GM18498 (cell line): Measurements from ENCODE around the gene DNHD1.

ENCODE experiments used
- ATAC-seq: cut with Tn5 transposase; IDR thresholded peaks from one replicate; pipeline ENCODE4 v1.9.1; 2021; ENCODE audit warnings: mild to moderate bottlenecking, moderate library complexity; ENCODE audit not compliant: unreplicated experiment

The DNHD1 gene

GRCh38 chr11:6497069-6497839, at the start of gene DNHD1:
DNHD1 (plus strand) TSS chr11:6497280; CDS start chr11:6498216, 936 bp downstream.
- ATAC-seq = no peak

DNA sequence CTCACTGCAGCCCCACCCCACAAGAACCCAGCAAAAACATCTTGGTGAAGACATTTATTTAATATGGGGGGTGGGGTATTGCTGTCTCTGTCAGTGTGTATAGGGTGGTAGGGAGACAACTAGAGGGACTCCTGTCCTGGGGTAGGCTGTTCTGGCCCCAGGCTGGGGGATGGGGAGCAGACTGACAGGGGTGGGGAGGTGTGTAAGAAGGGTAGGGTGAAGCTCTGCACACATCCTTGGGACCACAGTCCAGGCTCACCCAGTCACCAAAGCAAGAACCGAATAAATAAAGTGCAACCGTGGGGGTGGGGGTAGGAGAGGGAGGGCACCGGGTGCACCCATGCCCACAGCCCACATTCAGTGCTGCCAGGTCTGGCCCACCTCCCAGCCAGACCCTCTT, 48.5 kb upstream of the DNHD1 start:
- ATAC-seq = no peak

DNA sequence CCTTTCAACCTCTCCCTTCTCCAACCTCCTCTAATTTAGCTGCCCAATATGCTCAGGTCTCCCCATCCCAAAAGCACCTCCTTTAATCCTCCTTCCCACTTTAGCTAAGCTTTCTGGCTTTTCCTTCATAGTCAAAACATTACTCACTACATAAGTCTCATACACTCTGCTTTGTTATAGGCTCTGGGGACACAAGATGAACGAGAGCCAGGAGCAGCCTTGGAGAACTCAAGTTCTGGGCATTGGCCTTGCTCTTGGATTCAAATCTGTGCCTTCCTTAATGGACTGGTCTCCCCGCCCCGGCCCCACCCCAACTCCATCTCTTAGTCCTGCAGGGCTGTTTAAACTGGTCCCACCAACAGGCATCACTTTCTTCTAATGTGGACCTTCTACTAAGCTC, 44.9 kb upstream of the DNHD1 start:
- ATAC-seq = no peak

DNA sequence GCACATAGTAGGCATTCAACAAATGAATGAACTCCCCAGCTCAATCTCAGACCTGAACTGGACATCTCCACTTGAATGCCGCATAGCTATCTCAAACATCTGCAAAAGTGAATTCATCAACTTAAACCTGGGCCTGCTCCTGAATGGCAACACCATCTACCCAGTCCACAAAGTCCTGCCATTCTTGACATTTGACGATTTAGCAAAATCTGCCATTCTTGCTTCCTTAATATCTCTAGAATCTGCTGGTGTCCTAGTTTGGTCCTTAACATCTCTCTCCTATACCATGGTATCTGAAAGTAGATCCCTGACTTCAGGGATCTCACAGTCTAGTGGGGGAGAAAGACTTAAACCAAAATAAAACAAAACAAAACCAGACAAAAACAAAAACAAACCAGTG, 43.9 kb upstream of the DNHD1 start:
- ATAC-seq = no peak

- ATAC-seq = no peak
Measured at GRCh38 chr11:6455070-6455469, 42.0 kb upstream of the DNHD1 start.

DNA sequence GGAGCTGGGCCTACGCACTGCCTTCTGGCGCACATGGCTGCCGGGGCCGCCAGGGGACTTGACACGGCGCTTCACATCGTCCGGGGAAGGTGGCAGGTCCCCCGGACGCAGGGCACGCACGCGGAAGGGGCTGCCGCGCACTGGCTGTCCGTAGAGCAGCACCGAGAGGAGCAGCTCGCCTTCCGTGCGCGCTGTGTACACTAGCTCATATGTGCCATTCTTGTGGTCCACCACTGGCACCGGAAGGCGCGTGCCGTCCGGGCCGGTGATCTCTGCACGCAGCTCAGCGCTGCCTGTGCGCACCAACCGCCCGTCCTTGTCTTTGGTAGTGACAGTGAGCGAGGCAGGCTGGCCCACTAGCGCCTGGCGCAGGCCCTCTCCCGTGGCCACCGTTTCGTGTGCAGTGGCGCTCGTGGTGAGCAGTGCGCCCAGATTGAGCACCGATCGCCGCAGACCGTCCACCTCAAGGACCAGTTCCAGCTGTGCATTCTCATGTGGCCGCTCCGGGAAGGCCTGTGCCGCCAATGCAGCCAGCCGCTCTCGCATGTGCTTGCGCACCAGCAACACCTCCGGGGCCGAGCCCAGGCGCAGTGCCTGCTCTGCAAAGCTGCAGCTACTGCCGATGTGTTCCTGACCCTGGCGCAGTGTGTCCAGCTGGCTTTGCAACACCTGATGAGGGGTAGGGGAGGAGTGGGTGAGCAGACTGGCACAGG, 40.6 kb upstream of the DNHD1 start:
- no peak for ATAC-seq

DNA sequence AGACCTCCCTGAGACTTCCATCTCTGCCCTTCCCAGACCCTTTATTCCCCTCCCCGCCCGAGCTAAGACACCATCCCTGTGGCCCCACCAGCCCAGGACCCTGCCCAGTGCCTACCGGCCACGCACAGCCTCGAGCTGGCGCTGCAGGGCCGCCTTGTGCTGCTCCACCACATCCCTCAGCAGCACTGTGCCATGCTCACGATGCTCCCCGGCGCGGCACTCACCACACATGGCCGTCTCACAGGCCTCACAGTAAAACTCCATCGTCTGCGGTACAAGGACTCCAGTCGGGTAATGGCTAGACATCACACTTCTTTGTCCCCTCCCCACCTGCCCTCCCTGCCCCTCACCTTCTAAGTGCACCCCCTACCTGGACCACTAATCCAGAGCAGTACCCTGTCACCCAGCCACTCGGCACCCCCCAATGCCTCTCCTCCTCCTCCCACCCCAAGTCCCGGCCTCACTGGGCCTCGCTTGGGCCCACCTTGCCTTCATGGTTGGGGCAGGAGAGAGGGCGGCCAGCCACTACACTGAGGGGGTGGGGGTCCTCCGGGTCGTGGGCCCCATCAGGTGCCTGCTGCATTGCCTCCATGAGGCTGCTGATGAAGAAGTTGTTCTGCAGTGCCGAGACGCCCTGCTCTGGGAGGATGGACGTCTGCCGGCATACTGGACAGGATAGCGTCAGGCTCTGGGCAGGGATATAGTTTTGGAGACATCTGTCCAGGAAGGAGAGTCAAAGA, 39.3 kb upstream of the DNHD1 start:
- no peak for ATAC-seq

GRCh38 chr11:6458352-6459098, 38.6 kb upstream of the DNHD1 start:
- no peak for ATAC-seq

DNA sequence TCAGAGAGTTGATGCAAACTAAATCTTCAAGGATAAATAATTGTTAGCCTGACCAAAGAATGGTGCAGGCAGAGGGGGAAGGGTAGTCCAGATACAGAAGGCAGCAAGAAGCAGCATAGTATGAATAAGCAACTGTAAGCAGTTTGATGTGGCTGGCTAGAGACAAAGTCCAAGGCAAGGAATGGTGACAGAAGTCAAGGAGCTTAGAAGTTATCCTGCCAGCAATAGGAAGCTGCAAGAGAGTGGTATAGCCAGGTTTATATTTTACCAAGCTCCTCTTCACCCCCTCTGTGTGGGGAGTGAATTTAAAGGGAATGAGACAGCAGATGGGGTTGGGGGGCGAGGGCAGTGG, 38.0 kb upstream of the DNHD1 start:
- no peak for ATAC-seq

- peak; percentile 38 for ATAC-seq
Measured at GRCh38 chr11:6468712-6469495, 28.2 kb upstream of the DNHD1 start.

- ATAC-seq = no peak
Measured at GRCh38 chr11:6469599-6469998, 27.5 kb upstream of the DNHD1 start.

- ATAC-seq = no peak
Measured at GRCh38 chr11:6472934-6473333, 24.1 kb upstream of the DNHD1 start.

DNA sequence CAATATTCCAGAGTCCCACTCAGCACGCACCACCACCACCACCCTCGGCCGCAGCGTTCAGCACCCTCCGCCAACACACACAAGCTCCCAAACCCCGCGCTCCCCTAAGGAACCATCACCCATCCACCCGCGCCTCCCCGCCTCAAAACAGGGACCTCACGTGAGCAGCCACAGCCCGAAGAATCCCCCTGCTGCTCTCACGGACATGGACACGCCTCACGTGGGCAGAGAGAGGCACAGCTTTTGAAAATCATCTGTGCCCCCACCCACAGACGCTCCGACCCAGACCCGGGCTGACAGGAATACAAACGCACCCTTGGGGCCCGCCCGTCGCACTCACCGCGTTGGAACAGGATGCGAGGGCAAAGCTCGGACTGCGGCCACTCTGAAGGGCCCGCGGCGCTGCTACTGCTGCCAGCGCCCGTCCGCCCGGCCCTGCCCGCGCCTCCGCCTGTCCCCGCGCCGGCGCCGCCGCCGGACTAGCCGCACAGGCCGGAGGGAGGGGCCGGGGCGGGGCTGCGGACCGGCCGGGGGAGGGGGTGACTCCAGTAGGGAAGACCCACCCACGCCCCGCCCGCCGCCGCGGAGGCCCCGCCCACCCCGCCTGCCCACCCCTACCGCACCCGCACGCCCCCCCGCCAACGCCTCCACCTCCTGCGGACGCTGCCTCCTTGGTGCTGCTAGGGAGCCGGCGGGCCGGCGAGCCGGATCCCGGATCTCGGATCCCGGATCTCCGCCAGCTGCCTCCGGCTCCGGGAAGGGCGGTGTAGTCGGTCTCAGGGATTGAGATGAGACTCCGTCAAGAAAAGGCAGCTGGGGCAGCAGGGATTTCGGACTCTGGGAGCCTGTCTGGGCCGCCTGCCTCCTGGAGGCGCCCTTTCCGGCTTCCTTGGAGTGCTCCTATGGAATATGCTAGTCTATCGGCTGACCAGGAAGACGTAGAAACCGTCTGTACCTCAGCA, 23.3 kb upstream of the DNHD1 start, which contains the start of gene TRIM3:
TSS of gene TRIM3 (minus strand) at position 491 of the 962 bp plus-strand sequence. CDS start 8,246 bp downstream, outside the sequence.
- ATAC-seq = peak; percentile 85

- no peak for ATAC-seq
Measured at GRCh38 chr11:6474413-6474792, 22.7 kb upstream of the DNHD1 start.

DNA sequence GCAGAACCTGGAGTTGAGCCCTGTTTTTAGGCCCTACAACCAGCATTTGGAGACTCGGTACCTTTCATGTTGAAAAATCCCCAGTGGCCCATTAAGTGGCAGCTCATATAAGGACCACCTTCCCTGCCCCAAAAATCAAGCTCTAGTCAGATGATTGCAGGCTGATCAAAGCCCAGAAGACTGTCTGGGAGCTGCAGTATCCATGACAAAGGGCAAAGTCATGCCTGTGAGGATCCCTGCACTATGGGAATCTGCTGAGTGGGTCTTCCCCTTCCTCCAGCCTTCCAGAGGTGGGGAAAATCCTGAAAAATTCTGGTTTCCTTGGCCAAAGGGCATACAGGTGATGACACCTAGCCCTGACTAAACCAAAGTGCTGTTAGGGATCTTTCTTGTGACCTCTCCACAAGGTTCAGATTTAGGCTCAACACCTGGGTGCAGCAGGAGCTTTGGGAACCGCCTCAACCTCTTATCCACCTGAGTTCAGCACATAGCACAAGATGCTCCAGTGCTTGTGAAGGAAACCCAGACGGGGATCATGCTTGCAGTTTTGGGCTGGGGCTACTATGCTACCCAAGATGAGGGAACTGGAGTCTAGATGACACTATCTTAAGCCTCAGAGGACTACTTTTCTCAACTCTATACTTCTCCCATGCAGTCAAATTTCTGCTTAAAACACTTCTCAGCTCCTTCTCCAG, 22.1 kb upstream of the DNHD1 start:
- no peak for ATAC-seq

GRCh38 chr11:6475936-6476335, 21.1 kb upstream of the DNHD1 start:
- no peak for ATAC-seq

DNA sequence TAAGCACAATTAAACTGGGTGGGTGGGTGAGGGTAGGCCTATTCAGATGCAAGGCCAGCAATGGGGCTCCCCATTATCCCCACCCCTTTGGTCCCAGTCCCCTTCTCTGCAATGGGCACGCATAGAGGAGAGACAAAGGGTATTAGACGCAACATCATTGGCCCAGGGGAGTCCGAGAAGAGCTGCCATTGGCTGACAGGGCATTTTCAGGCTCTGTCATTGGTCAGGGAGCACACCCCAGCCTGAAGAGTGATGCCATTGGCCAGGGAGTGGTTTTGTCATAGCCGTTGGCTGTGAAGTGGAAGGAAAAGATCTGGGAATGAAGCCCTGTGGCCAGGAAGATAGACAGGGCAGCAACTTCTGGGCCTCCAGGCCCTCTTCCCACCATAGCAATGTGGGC, 20.5 kb upstream of the DNHD1 start:
- ATAC-seq = no peak

DNA sequence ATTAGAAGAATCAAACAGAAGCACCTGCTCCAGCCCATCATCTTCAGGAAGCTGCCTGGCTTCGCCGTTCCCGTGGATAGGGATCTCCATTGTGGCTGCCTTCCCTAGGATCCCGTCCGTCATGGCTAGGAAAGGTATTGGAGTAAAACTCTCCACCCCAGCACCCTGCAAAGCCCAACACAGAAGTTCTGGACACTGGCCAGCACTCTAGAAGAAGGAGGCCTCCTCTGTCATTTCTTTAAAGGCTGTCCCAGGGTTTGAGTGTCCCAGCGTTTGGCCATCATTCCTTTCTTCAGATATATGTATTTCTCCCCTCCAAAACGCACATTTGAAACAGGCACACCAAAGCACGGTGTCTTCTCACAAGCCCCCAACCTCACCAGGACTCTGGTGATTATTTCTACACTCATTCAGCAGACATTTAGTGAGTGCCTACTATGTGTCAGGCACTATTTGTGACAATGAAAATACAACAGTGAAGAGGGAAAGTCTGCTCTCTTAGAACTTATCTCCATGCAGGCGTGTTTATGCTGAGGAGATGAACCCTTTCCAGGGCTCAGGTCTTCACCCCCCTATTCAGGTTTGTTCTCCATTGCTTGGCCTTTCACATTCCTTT, 16.7 kb upstream of the DNHD1 start:
- no peak for ATAC-seq
